Measurements from ENCODE around the gene CRYZ. TPM values are rescaled to one million over a fixed set of nuclear protein-coding genes. Genes with fewer than 3 reads are reported as not detected.

CRYZ gene
- total and polyA plus RNA-seq, 10 of the 15 experiments (the other 5 are each of a cell fraction or from before 2014, with no cell fraction given): 53.4 to 194 (median 79.8) TPM

GRCh38 chr1:74766579-74766978 is 33.7 kb upstream of the CRYZ start:
- Histone ChIP-seq H3K4me1 (ENCODE audit: control insufficient read depth, insufficient read depth, low read length) (no peaks in the 10 kb centered on the region), H3K4me3 (no peak overlapping the region), H3K27me3 (replicated peaks in 1 of 2; ENCODE audit: control insufficient read depth in 2 of 2, insufficient read depth in 2 of 2, low read length in 1 of 2) (no peaks in the 10 kb centered on the region), H3K27ac (ENCODE audit: control insufficient read depth, insufficient read depth) (no peak overlapping the region), H3K79me2 (ENCODE audit: control insufficient read depth, insufficient read depth, low read length) (no peaks in the 10 kb centered on the region), H3K9me3 (replicated peaks; ENCODE audit: control insufficient read depth, insufficient read depth, low read length) (no peaks in the 10 kb centered on the region), H2AFZ (ENCODE audit: control insufficient read depth, low read depth, low read length) (no peak overlapping the region), H4K20me1 (ENCODE audit: control insufficient read depth, insufficient read depth) (no peaks in the 10 kb centered on the region), H3K36me3 (ENCODE audit: control insufficient read depth in 2 of 2, insufficient read depth in 2 of 2, low read length in 1 of 2) (peaks cover 0 to 5% of the 10 kb centered on the region in 2 experiments; a peak in 1 of 4 replicates), H3K4me2 (ENCODE audit: control insufficient read depth, insufficient read depth) (no peak overlapping the region), H3K9ac (ENCODE audit: control insufficient read depth, insufficient read depth, low read length) (no peak overlapping the region)
- ChIA-PET RAD21 (ENCODE audit: unreplicated experiment) (interaction anchor here (0.9 to 2.4 kb wide), 3 partner anchors 9 to 33 kb away, joined by 3 to 24 read pairs (median 3); partner anchors contain the start of genes CRYZ and TYW3), SMC1A (ENCODE audit: uncharacterized antibody, unreplicated experiment) (interaction anchor here (0.8 to 3.0 kb wide), 10 partner anchors 8 to 437 kb away, joined by 3 to 17 read pairs (median 6); partner anchors contain the start of genes CRYZ and TYW3), POLR2A (interaction anchor here (1.2 kb wide), 1 partner anchor 29 kb away, joined by 3 read pairs; no protein-coding TSS in a partner anchor), CTCF (interaction anchor here (0.9 to 2.8 kb wide), 10 partner anchors 10 to 438 kb away, joined by 3 to 20 read pairs (median 6); partner anchors contain the start of genes CRYZ and TYW3)
- no TSS peak for BruUV-seq (replicated peaks)
- no peak for DNase-seq (ENCODE audit: low read depth, low spot score)
- no peak for ATAC-seq
- TF ChIP-seq CREM (IDR thresholded peaks at IDR 0.05; ENCODE audit: low read depth) (no peak), JUND (IDR thresholded peaks at IDR 0.05; ENCODE audit: low read depth, low read length) (no peak), EP300 (IDR thresholded peaks at IDR 0.05; ENCODE audit: borderline replicate concordance in 1 of 2, control insufficient read depth in 1 of 2, low read depth in 2 of 2, low read length in 2 of 2) (no peak), MEF2B (IDR thresholded peaks at IDR 0.05; ENCODE audit: partially characterized antibody, poor library complexity, severe bottlenecking) (no peak), IRF5 (IDR thresholded peaks at IDR 0.05; ENCODE audit: borderline replicate concordance) (no peak), MTA2 (IDR thresholded peaks at IDR 0.05; ENCODE audit: low read depth) (no peak)
- 91% methylated on average over 2 of the region's 2 CpGs for WGBS (ENCODE audit: insufficient coverage, insufficient replicate concordance, low lambda C conversion rate, missing lambda C conversion rate)
- in situ Hi-C loops (cut with MboI) (loop anchor here (5.0 kb wide), 1 partner anchor 441 kb away; no protein-coding TSS in a partner anchor), intact Hi-C loops (cut with micrococcal nuclease; ENCODE audit: unreplicated experiment) (no loop called here)
- no peak for FAIRE-seq

Data from GM12878 (cell line).